SK-N-SH (cell line): Measurements from ENCODE around the gene MVD. TPM values are rescaled to one million over a fixed set of nuclear protein-coding genes. Genes with fewer than 3 reads are reported as not detected.
A peak's percentile ranks its signal among the peaks of the same experiment; 100 is the strongest.

Experiments
- CTCF ChIA-PET: fragments of 300-600, 350-600 bp; formaldehyde crosslinking; extraction: SDS; loops from one replicate; lab custom pipeline; 2021; lab: Yijun Ruan, JAX
- POLR2A ChIA-PET: fragments of 350-600 bp; sonication (Branson Sonifier 250); formaldehyde crosslinking; extraction: SDS; loops from one replicate; lab custom pipeline; 2020; ENCODE audit warnings: antibody characterized with exemption, inconsistent platforms; lab: Yijun Ruan, JAX
- DNase-seq: peaks from one replicate; pipeline ENCODE4 v3.0.0; 2012
- H2AFZ ChIP-seq: fragments of 200-600 bp; sonication (generic); 2 replicates; pipeline ENCODE4 v1.8.1; 2016; ENCODE audit warnings: antibody characterized with exemption, mild to moderate bottlenecking, low read depth
- H3F3A ChIP-seq: fragments of 200-600 bp; sonication (generic); replicated peaks from 2 replicates; pipeline ENCODE3; 2016; ENCODE audit warnings: antibody characterized with exemption, mild to moderate bottlenecking; ENCODE audit not compliant: insufficient read depth
- H3K27ac ChIP-seq, 2 experiments: fragments of 200-500 bp in 1 of 2; fragments of 200-600 bp in 1 of 2; sonication (Bioruptor generic) in 1 of 2; sonication (generic), shearing (Covaris generic) in 1 of 2; 2 replicates each; pipeline versions ENCODE4 v1.5.1 to v1.6.1; 2014 to 2016; ENCODE audit warnings: low read depth in 2 of 2, inconsistent platforms in 1 of 2, low read length in 1 of 2, mild to moderate bottlenecking in 1 of 2, mixed read lengths in 1 of 2
- H3K27me3 ChIP-seq: fragments of 200-600 bp; sonication (generic), shearing (Covaris generic); 2 replicates; pipeline ENCODE4 v1.6.1; 2016; ENCODE audit warnings: mixed run types; ENCODE audit not compliant: insufficient read depth
- H3K36me3 ChIP-seq, 2 experiments: fragments of 200-500 bp in 1 of 2; fragments of 200-600 bp in 1 of 2; sonication (Bioruptor generic) in 1 of 2; sonication (generic) in 1 of 2; replicated peaks in 1 of 2; 2 replicates each; pipeline versions ENCODE3 to v1.5.1; 2014 to 2016; ENCODE audit warnings: low read length in 1 of 2, mild to moderate bottlenecking in 1 of 2; ENCODE audit not compliant: insufficient read depth in 2 of 2, control insufficient read depth in 1 of 2
- H3K4me1 ChIP-seq, 2 experiments: fragments of 200-500 bp in 1 of 2; fragments of 200-600 bp in 1 of 2; sonication (Bioruptor generic) in 1 of 2; sonication (generic), shearing (Covaris generic) in 1 of 2; 2 replicates each; pipeline versions ENCODE4 v1.5.1 to v1.6.1; 2014 to 2016; ENCODE audit warnings: low read depth in 1 of 2, low read length in 1 of 2, mixed run types in 1 of 2; ENCODE audit not compliant: insufficient read depth in 2 of 2, control insufficient read depth in 1 of 2
- H3K4me2 ChIP-seq: fragments of 200-600 bp; sonication (generic), shearing (Covaris generic); 2 replicates; pipeline ENCODE4 v1.6.1; 2017; ENCODE audit warnings: mixed run types
- H3K4me3 ChIP-seq, 2 experiments: fragments of 200-500 bp in 1 of 2; fragments of 200-600 bp in 1 of 2; sonication (Bioruptor generic) in 1 of 2; sonication (generic), shearing (Covaris generic) in 1 of 2; 2 replicates each; pipeline versions ENCODE4 v1.5.1 to v1.8.1; 2014 to 2016; ENCODE audit warnings: low read depth in 2 of 2, inconsistent platforms in 1 of 2, low read length in 1 of 2, mild to moderate bottlenecking in 1 of 2, mixed read lengths in 1 of 2, moderate library complexity in 1 of 2
- H3K79me2 ChIP-seq: fragments of 200-600 bp; sonication (generic); 2 replicates; pipeline ENCODE4 v1.8.1; 2017; ENCODE audit warnings: mild to moderate bottlenecking; ENCODE audit not compliant: insufficient read depth
- H3K9ac ChIP-seq: fragments of 200-600 bp; sonication (generic); 2 replicates; pipeline ENCODE4 v1.6.1; 2017; ENCODE audit warnings: mixed run types
- H3K9me2 ChIP-seq: fragments of 200-600 bp; sonication (generic); 2 replicates; pipeline ENCODE4 v1.6.1; 2017; ENCODE audit warnings: mixed run types
- H3K9me3 ChIP-seq: fragments of 200-600 bp; sonication (generic); 2 replicates; pipeline ENCODE4 v1.6.1; 2017; ENCODE audit warnings: mixed run types, mild to moderate bottlenecking, moderate library complexity
- H4K20me1 ChIP-seq: fragments of 200-600 bp; sonication (generic); 2 replicates; pipeline ENCODE4 v1.6.1; 2017; ENCODE audit warnings: mild to moderate bottlenecking, mixed run types; ENCODE audit not compliant: insufficient read depth
- CTCF ChIP-seq: fragments of 200-600 bp; sonication (generic); IDR thresholded peaks from 2 replicates; pipeline ENCODE4 v1.6.1; 2017; ENCODE audit warnings: antibody characterized with exemption, mild to moderate bottlenecking, moderate library complexity
- ELF1 ChIP-seq: IDR thresholded peaks from 2 replicates; pipeline ENCODE4 v1.4.0; 2012
- FOXJ3 ChIP-seq: sonication (generic); formaldehyde crosslinking; IDR thresholded peaks from 2 replicates; pipeline ENCODE4 v1.5.1; 2020; ENCODE audit warnings: mild to moderate bottlenecking, missing genetic modification reagents
- FOXM1 ChIP-seq: IDR thresholded peaks from 2 replicates; pipeline ENCODE4 v1.4.0; 2012; ENCODE audit warnings: low read depth, mild to moderate bottlenecking
- GABPA ChIP-seq: IDR thresholded peaks from 2 replicates; pipeline ENCODE4 v1.4.0; 2012; ENCODE audit warnings: low read depth, mild to moderate bottlenecking
- GATA2 ChIP-seq: sonication (generic); formaldehyde crosslinking; IDR thresholded peaks from 2 replicates; pipeline ENCODE4 v1.5.0; 2020; ENCODE audit warnings: mild to moderate bottlenecking, missing genetic modification reagents
- NFIC ChIP-seq: IDR thresholded peaks from 2 replicates; pipeline ENCODE4 v1.4.0; 2012; ENCODE audit warnings: borderline replicate concordance
- RAD21 ChIP-seq: IDR thresholded peaks from 2 replicates; pipeline ENCODE4 v1.6.1; 2012; ENCODE audit warnings: mild to moderate bottlenecking, low read length
- RCOR1 ChIP-seq: fragments of 150-350 bp; IDR thresholded peaks from 2 replicates; pipeline ENCODE4 v1.6.1; 2017; ENCODE audit warnings: antibody characterized with exemption, low read length
- REST ChIP-seq: IDR thresholded peaks from 2 replicates; pipeline ENCODE4 v1.6.1; 2012; ENCODE audit warnings: mild to moderate bottlenecking, low read depth, low read length, moderate library complexity
- RXRA ChIP-seq: IDR thresholded peaks from 2 replicates; pipeline ENCODE4 v1.4.0; 2012; ENCODE audit warnings: low read depth, mild to moderate bottlenecking, borderline replicate concordance
- TAF1 ChIP-seq: IDR thresholded peaks from 2 replicates; pipeline ENCODE4 v1.6.1; 2012; ENCODE audit warnings: low read depth, mild to moderate bottlenecking, low read length, moderate library complexity, borderline replicate concordance
- TEAD4 ChIP-seq: IDR thresholded peaks from 2 replicates; pipeline ENCODE4 v1.4.0; 2012; ENCODE audit warnings: mild to moderate bottlenecking, borderline replicate concordance; ENCODE audit not compliant: insufficient read depth
- ZBTB33 ChIP-seq: IDR thresholded peaks from 2 replicates; pipeline ENCODE4 v1.4.0; 2012; ENCODE audit warnings: low read depth, borderline replicate concordance
- WGBS: methylation state at CpG from one replicate; pipeline ENCODE4 v1.1.6; 2017; ENCODE audit warnings: low lambda C conversion rate; 5-methylcytosine and 5-hydroxymethylcytosine counted together
- polyA plus RNA-seq, 3 experiments: library from polyadenylated mRNA; depleted of rRNA; stranded (reverse); fragments of >200 nt; gene quantifications; 2 replicates each; pipeline ENCODE4 v1.2.3, GENCODE V29; 2012
- TF ChIP-seq, protein P1 (sequence below): IDR thresholded peaks from 2 replicates; pipeline ENCODE4 v1.4.0; 2012; ENCODE audit warnings: low read depth, borderline replicate concordance

MVD gene
- polyA plus RNA-seq, 1 of the 3 experiments (the other 2 are of a cell fraction): 15.7 TPM

DNA sequence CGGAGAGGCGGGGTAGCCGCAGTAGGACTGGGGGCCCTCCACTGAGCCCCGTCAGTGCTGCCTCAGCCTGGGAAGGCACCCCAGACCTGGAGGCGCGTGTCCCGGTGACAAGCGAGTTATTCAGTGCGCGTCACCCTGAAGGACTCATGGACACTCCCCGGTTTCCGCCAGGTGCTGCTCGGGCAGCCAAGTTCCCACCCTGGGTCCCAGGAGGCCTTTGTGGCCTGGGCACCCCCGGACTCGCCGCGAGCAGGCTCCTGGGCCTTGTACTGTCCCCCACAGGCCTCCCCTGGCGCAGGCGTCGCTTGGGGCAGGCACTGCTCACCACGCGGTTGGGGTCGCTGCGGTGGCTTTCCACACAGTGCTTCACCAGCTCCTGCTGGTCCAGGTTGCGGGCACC lies 35.8 kb upstream of the MVD start (continued):
- TF ChIP-seq, protein P1, sequence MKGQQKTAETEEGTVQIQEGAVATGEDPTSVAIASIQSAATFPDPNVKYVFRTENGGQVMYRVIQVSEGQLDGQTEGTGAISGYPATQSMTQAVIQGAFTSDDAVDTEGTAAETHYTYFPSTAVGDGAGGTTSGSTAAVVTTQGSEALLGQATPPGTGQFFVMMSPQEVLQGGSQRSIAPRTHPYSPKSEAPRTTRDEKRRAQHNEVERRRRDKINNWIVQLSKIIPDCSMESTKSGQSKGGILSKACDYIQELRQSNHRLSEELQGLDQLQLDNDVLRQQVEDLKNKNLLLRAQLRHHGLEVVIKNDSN: no peak
- TF ChIP-seq GABPA (no peak), NFIC (no peak), ZBTB33 (no peak), ELF1 (no peak), RCOR1 (no peak), TAF1 (no peak), TEAD4 (no peak), GATA2 (CRISPR knock-in tag) (no peak), FOXJ3 (CRISPR knock-in tag) (no peak)
- TF ChIP-seq, all 33 proteins: peak for 0

GRCh38 chr16:88697831-88698615 lies 35.1 kb upstream of the MVD start:
- Histone ChIP-seq H3K4me1 (peaks cover 0 to 13% of the 10 kb centered on the region in 2 experiments; a peak in 2 of 4 replicates), H3K9me3 (no peaks in the 10 kb centered on the region), H3K9me2 (no peaks in the 10 kb centered on the region), H3K9ac (no peak overlapping the region), H3F3A (no peaks in the 10 kb centered on the region), H3K79me2 (peaks cover 11% of the 10 kb centered on the region; the same call in 1 of the 2 replicates), H3K36me3 (peaks cover 0 to 24% of the 10 kb centered on the region in 2 experiments), H2AFZ (no peak overlapping the region), H3K4me3 (no peak overlapping the region), H3K27ac (no peak overlapping the region), H3K4me2 (no peak overlapping the region), H3K27me3 (no peaks in the 10 kb centered on the region), H4K20me1 (no peaks in the 10 kb centered on the region)
- DNase-seq: no peak
- TF ChIP-seq GATA2 (CRISPR knock-in tag) (no peak), FOXM1 (no peak), RAD21 (peak; percentile 22; the same call in 1 of the 2 replicates), CTCF (peak; percentile 44), RXRA (no peak), REST (no peak)
- TF ChIP-seq, protein P1: no peak
- POLR2A ChIA-PET: no interaction called here
- CTCF ChIA-PET: interaction anchor here (0.6 to 1.1 kb wide), 4 partner anchors 11 to 868 kb away, joined by 3 to 4 read pairs (median 3); no protein-coding TSS in a partner anchor
- 92% methylated on average over 27 of the region's 37 CpGs for WGBS
